Measurements from ENCODE around the gene RAB30. TPM values are rescaled to one million over a fixed set of nuclear protein-coding genes. Genes with fewer than 3 reads are reported as not detected.

RAB30 gene
- total RNA-seq, 1 experiment from 2014 or later, result 6.2 TPM

DNA sequence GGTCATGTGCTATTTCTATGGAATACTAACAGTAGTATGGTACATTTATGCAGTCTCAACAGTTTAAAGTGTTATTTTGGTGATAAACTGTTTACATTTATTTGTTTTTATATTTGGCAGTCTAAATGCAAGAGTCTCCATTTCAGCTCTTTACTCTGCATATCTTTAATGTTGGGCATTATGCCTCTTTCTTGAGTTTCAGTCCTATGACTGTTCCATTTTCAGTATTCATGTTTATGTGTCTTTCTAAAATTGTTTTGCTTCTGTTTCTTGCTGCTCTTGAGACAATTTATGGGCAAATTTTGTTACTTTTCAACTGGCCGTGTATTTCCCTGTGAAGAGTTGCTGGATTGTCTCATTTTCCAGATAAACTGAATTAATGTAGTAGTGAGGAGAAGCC, 6.6 kb upstream of the RAB30 start:
- Mint-ChIP-seq H3K9me3 (no peaks in the 10 kb centered on the region), H3K27me3 (ENCODE audit: low read depth) (no peaks in the 10 kb centered on the region), H3K4me3 (no peak overlapping the region), H3K27ac (peak overlapping the region; percentile 17; the same call in 1 of the 2 replicates), H3K4me1 (peaks cover 11% of the 10 kb centered on the region), H3K36me3 (peaks cover 20% of the 10 kb centered on the region)
- POLR2A ChIA-PET, result no interaction called here
- DNase-seq (ENCODE audit: low spot score) (no peak), ATAC-seq (no peak)
- TF ChIP-seq, protein P1, sequence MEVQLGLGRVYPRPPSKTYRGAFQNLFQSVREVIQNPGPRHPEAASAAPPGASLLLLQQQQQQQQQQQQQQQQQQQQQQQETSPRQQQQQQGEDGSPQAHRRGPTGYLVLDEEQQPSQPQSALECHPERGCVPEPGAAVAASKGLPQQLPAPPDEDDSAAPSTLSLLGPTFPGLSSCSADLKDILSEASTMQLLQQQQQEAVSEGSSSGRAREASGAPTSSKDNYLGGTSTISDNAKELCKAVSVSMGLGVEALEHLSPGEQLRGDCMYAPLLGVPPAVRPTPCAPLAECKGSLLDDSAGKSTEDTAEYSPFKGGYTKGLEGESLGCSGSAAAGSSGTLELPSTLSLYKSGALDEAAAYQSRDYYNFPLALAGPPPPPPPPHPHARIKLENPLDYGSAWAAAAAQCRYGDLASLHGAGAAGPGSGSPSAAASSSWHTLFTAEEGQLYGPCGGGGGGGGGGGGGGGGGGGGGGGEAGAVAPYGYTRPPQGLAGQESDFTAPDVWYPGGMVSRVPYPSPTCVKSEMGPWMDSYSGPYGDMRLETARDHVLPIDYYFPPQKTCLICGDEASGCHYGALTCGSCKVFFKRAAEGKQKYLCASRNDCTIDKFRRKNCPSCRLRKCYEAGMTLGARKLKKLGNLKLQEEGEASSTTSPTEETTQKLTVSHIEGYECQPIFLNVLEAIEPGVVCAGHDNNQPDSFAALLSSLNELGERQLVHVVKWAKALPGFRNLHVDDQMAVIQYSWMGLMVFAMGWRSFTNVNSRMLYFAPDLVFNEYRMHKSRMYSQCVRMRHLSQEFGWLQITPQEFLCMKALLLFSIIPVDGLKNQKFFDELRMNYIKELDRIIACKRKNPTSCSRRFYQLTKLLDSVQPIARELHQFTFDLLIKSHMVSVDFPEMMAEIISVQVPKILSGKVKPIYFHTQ (CRISPR knock-in tag; IDR thresholded peaks at IDR 0.05), result no peak
- TF ChIP-seq MAX (CRISPR knock-in tag; IDR thresholded peaks at IDR 0.05) (no peak), NFATC4 (CRISPR knock-in tag; IDR thresholded peaks at IDR 0.05) (no peak), CBFB (CRISPR knock-in tag; IDR thresholded peaks at IDR 0.05; ENCODE audit: low read depth) (no peak), NR3C1 (CRISPR knock-in tag; conservative IDR thresholded peaks at IDR 0.05; ENCODE audit: low read depth) (no peak), IRF2 (CRISPR knock-in tag; IDR thresholded peaks at IDR 0.05; ENCODE audit: borderline replicate concordance, low read depth) (no peak), ZNF121 (CRISPR knock-in tag; IDR thresholded peaks at IDR 0.05) (no peak), ZNF416 (CRISPR knock-in tag; IDR thresholded peaks at IDR 0.05) (no peak), PREB (CRISPR knock-in tag; IDR thresholded peaks at IDR 0.05; ENCODE audit: borderline replicate concordance) (no peak), JAZF1 (CRISPR knock-in tag; IDR thresholded peaks at IDR 0.05) (no peak), RELA (CRISPR knock-in tag; IDR thresholded peaks at IDR 0.05; ENCODE audit: borderline replicate concordance) (no peak), NR1H2 (CRISPR knock-in tag; IDR thresholded peaks at IDR 0.05) (no peak), ZNF138 (CRISPR knock-in tag; conservative IDR thresholded peaks at IDR 0.05) (no peak), TEAD4 (CRISPR knock-in tag; IDR thresholded peaks at IDR 0.05) (no peak), IRF1 (CRISPR knock-in tag; IDR thresholded peaks at IDR 0.05) (no peak), PRRX2 (CRISPR knock-in tag; IDR thresholded peaks at IDR 0.05) (no peak), NFYB (CRISPR knock-in tag; conservative IDR thresholded peaks at IDR 0.05; ENCODE audit: low read depth) (no peak), AFF4 (CRISPR knock-in tag; IDR thresholded peaks at IDR 0.05; ENCODE audit: borderline replicate concordance) (no peak)
- TF ChIP-seq, protein P2, sequence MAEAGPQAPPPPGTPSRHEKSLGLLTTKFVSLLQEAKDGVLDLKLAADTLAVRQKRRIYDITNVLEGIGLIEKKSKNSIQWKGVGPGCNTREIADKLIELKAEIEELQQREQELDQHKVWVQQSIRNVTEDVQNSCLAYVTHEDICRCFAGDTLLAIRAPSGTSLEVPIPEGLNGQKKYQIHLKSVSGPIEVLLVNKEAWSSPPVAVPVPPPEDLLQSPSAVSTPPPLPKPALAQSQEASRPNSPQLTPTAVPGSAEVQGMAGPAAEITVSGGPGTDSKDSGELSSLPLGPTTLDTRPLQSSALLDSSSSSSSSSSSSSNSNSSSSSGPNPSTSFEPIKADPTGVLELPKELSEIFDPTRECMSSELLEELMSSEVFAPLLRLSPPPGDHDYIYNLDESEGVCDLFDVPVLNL (CRISPR knock-in tag; IDR thresholded peaks at IDR 0.05; ENCODE audit: borderline replicate concordance, low read depth), result no peak
- CTCF ChIA-PET, result no interaction called here

Data from WTC11 (cell line).